ENCODE data around the gene TERT.
"Not testable (repeated sequence)": the region's sequence is repeated elsewhere in the genome, so short reads cannot be mapped to it uniquely, and the experiment has no call there.

The TERT gene

DNA sequence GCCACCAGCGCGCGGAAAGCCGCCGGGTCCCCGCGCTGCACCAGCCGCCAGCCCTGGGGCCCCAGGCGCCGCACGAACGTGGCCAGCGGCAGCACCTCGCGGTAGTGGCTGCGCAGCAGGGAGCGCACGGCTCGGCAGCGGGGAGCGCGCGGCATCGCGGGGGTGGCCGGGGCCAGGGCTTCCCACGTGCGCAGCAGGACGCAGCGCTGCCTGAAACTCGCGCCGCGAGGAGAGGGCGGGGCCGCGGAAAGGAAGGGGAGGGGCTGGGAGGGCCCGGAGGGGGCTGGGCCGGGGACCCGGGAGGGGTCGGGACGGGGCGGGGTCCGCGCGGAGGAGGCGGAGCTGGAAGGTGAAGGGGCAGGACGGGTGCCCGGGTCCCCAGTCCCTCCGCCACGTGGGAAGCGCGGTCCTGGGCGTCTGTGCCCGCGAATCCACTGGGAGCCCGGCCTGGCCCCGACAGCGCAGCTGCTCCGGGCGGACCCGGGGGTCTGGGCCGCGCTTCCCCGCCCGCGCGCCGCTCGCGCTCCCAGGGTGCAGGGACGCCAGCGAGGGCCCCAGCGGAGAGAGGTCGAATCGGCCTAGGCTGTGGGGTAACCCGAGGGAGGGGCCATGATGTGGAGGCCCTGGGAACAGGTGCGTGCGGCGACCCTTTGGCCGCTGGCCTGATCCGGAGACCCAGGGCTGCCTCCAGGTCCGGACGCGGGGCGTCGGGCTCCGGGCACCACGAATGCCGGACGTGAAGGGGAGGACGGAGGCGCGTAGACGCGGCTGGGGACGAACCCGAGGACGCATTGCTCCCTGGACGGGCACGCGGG is at the start of gene TERT:
TSS of gene TERT (minus strand) at position 234 of the 815 bp plus-strand sequence. CDS start at position 155, 79 bp downstream.
- peak; percentile 69 for ATAC-seq (ENCODE audit: insufficient read depth, low read depth)
- H3K27me3 ChIP-seq (ENCODE audit: insufficient read depth, low read length, poor library complexity): no peaks in the 10 kb centered on the region
- H3K36me3 ChIP-seq (ENCODE audit: insufficient read depth, low read length): no peaks in the 10 kb centered on the region
- H3K4me2 ChIP-seq (ENCODE audit: insufficient read depth, low read length): peak within 1 kb of the TSS; percentile 63
- peak; percentile 64 for DNase-seq
- no peaks in the 10 kb centered on the region for H4K20me1 ChIP-seq (ENCODE audit: insufficient read depth, low read length)
- H3K4me3 ChIP-seq (ENCODE audit: low read depth in 1 of 2, low read length in 2 of 2): peak within 1 kb of the TSS in 1 of 2 experiments; percentile 52; a peak in 2 of 4 replicates
- TF ChIP-seq, protein P1, sequence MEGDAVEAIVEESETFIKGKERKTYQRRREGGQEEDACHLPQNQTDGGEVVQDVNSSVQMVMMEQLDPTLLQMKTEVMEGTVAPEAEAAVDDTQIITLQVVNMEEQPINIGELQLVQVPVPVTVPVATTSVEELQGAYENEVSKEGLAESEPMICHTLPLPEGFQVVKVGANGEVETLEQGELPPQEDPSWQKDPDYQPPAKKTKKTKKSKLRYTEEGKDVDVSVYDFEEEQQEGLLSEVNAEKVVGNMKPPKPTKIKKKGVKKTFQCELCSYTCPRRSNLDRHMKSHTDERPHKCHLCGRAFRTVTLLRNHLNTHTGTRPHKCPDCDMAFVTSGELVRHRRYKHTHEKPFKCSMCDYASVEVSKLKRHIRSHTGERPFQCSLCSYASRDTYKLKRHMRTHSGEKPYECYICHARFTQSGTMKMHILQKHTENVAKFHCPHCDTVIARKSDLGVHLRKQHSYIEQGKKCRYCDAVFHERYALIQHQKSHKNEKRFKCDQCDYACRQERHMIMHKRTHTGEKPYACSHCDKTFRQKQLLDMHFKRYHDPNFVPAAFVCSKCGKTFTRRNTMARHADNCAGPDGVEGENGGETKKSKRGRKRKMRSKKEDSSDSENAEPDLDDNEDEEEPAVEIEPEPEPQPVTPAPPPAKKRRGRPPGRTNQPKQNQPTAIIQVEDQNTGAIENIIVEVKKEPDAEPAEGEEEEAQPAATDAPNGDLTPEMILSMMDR (IDR thresholded peaks at IDR 0.05; ENCODE audit: borderline replicate concordance, extremely low read depth, low read length, poor library complexity, severe bottlenecking): no peak
- no peak for TF ChIP-seq EZH2 (IDR thresholded peaks at IDR 0.05; ENCODE audit: borderline replicate concordance, low read depth, low read length, severe bottlenecking)
- no peak within 1 kb of the TSS for H2AFZ ChIP-seq (ENCODE audit: low read depth, low read length)
- no peaks in the 10 kb centered on the region for H3K9me3 ChIP-seq (ENCODE audit: insufficient read depth, low read length, severe bottlenecking)
- peaks cover 18% of the 10 kb centered on the region; the same call in 1 of the 2 replicates for H3K79me2 ChIP-seq (ENCODE audit: insufficient read depth, low read length)
- H3K9ac ChIP-seq (ENCODE audit: low read depth, low read length): peak within 1 kb of the TSS; percentile 49
- H3K27ac ChIP-seq (ENCODE audit: low read length): no peak within 1 kb of the TSS; the same call in none of the 2 replicates
- peaks cover 34% of the 10 kb centered on the region for H3K4me1 ChIP-seq (ENCODE audit: insufficient read depth, low read length)

- H3K27ac ChIP-seq (ENCODE audit: low read length): peak overlapping the region; percentile 70
Measured at GRCh38 chr5:1343931-1344901, 49.3 kb upstream of the TERT start.

GRCh38 chr5:1343315-1343751 is 48.5 kb upstream of the TERT start:
- Histone ChIP-seq H3K4me1 (ENCODE audit: insufficient read depth, low read length) (peaks cover 54% of the 10 kb centered on the region), H3K4me3 (ENCODE audit: low read depth in 1 of 2, low read length in 2 of 2) (peak overlapping the region; percentile 39 to 69; a peak in 3 of 4 replicates)

More at GRCh38 chr5:1343931-1344901, 49.3 kb upstream of the TERT start:
- H3K79me2 ChIP-seq (ENCODE audit: insufficient read depth, low read length): peaks cover 62% of the 10 kb centered on the region
- H4K20me1 ChIP-seq (ENCODE audit: insufficient read depth, low read length): peaks cover 37% of the 10 kb centered on the region
- peaks cover 52% of the 10 kb centered on the region for H3K4me1 ChIP-seq (ENCODE audit: insufficient read depth, low read length)
- no peaks in the 10 kb centered on the region for H3K9me3 ChIP-seq (ENCODE audit: insufficient read depth, low read length, severe bottlenecking)
- H2AFZ ChIP-seq (ENCODE audit: low read depth, low read length): peak overlapping the region; percentile 6; the same call in 1 of the 2 replicates
- H3K36me3 ChIP-seq (ENCODE audit: insufficient read depth, low read length): peaks cover 48% of the 10 kb centered on the region
- H3K9ac ChIP-seq (ENCODE audit: low read depth, low read length): peak overlapping the region; percentile 86
- TF ChIP-seq, protein P1 (IDR thresholded peaks at IDR 0.05; ENCODE audit: borderline replicate concordance, extremely low read depth, low read length, poor library complexity, severe bottlenecking): no peak
- no peak for TF ChIP-seq EZH2 (IDR thresholded peaks at IDR 0.05; ENCODE audit: borderline replicate concordance, low read depth, low read length, severe bottlenecking)
- no peaks in the 10 kb centered on the region for H3K27me3 ChIP-seq (ENCODE audit: insufficient read depth, low read length, poor library complexity)
- DNase-seq (no peak), ATAC-seq (ENCODE audit: insufficient read depth, low read depth) (0 out of 3 replicates have a peak, but pooled peaks have one; percentile 15)
- H3K4me3 ChIP-seq (ENCODE audit: low read depth in 1 of 2, low read length in 2 of 2): peak overlapping the region; percentile 39 to 69; a peak in 3 of 4 replicates
- H3K4me2 ChIP-seq (ENCODE audit: insufficient read depth, low read length): peak overlapping the region; percentile 87

DNA sequence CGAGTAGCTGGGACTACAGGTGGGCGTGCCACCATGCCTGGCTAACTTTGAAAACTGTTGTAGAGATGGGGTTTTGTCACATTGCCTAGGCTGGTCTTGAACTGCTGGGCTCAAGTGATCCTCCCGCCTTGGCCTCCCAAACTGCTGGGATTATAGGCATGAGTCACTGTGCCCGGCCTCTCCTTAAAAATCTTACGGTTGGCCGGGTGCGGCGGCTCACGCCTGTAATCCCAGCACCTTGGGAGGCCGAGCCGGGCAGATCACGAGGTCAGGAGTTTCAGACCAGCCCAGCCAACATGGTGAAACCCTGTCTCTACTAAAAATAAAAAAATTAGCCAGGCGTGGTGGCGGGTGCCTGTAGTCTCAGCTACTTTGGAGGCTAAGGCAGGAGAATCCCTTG is 47.8 kb upstream of the TERT start:
- H3K9ac ChIP-seq (ENCODE audit: low read depth, low read length): peak overlapping the region; percentile 86
- H3K4me1 ChIP-seq (ENCODE audit: insufficient read depth, low read length): peaks cover 58% of the 10 kb centered on the region
- H3K27ac ChIP-seq (ENCODE audit: low read length): peak overlapping the region; percentile 40; the same call in 1 of the 2 replicates

More at GRCh38 chr5:1343315-1343751, 48.5 kb upstream of the TERT start:
- H3K4me2 ChIP-seq (ENCODE audit: insufficient read depth, low read length): peak overlapping the region; percentile 87
- peaks cover 45% of the 10 kb centered on the region for H4K20me1 ChIP-seq (ENCODE audit: insufficient read depth, low read length)
- no peaks in the 10 kb centered on the region for H3K27me3 ChIP-seq (ENCODE audit: insufficient read depth, low read length, poor library complexity)
- peaks cover 71% of the 10 kb centered on the region for H3K79me2 ChIP-seq (ENCODE audit: insufficient read depth, low read length)
- ATAC-seq (ENCODE audit: insufficient read depth, low read depth): no peak
- H3K36me3 ChIP-seq (ENCODE audit: insufficient read depth, low read length): peaks cover 57% of the 10 kb centered on the region
- TF ChIP-seq, protein P1 (IDR thresholded peaks at IDR 0.05; ENCODE audit: borderline replicate concordance, extremely low read depth, low read length, poor library complexity, severe bottlenecking): no peak
- TF ChIP-seq EZH2 (IDR thresholded peaks at IDR 0.05; ENCODE audit: borderline replicate concordance, low read depth, low read length, severe bottlenecking): no peak
- no peak overlapping the region for H2AFZ ChIP-seq (ENCODE audit: low read depth, low read length)
- H3K9me3 ChIP-seq (ENCODE audit: insufficient read depth, low read length, severe bottlenecking): no peaks in the 10 kb centered on the region
- DNase-seq: no peak
- H3K9ac ChIP-seq (ENCODE audit: low read depth, low read length): peak overlapping the region; percentile 86
- peak overlapping the region; percentile 40 for H3K27ac ChIP-seq (ENCODE audit: low read length)

More for the DNA sequence above, 47.8 kb upstream of the TERT start:
- not testable (repeated sequence) for H2AFZ ChIP-seq (ENCODE audit: low read depth, low read length); H3K27me3 ChIP-seq (ENCODE audit: insufficient read depth, low read length, poor library complexity); DNase-seq; ATAC-seq (ENCODE audit: insufficient read depth, low read depth); H3K9me3 ChIP-seq (ENCODE audit: insufficient read depth, low read length, severe bottlenecking); H3K4me3 ChIP-seq (ENCODE audit: low read depth in 1 of 2, low read length in 2 of 2)
- H4K20me1 ChIP-seq (ENCODE audit: insufficient read depth, low read length): peaks cover 52% of the 10 kb centered on the region
- peaks cover 63% of the 10 kb centered on the region for H3K36me3 ChIP-seq (ENCODE audit: insufficient read depth, low read length)
- peaks cover 77% of the 10 kb centered on the region for H3K79me2 ChIP-seq (ENCODE audit: insufficient read depth, low read length)
- H3K4me2 ChIP-seq (ENCODE audit: insufficient read depth, low read length): peak overlapping the region; percentile 87; the same call in 1 of the 2 replicates
